COLO668 (cell line): ENCODE measurements around the gene MRPL30.
"Not testable (repeated sequence)": the region's sequence is repeated elsewhere in the genome, so short reads cannot be mapped to it uniquely, and the experiment has no call there.

Experiments
- DNase-seq: peaks from one replicate; lab custom pipeline; 2025; ENCODE audit not compliant: unreplicated experiment; lab: John Stamatoyannopoulos, UW

Gene MRPL30

GRCh38 chr2:99184811-99185210, 3.8 kb downstream of the MRPL30 start:
- peak; percentile 61 for DNase-seq

- no peak for DNase-seq
Observed at GRCh38 chr2:99187011-99187410, 6.0 kb downstream of the MRPL30 start.

- no peak for DNase-seq
Observed at GRCh38 chr2:99188357-99188756, 7.4 kb downstream of the MRPL30 start.

GRCh38 chr2:99190548-99190947, 9.6 kb downstream of the MRPL30 start:
- no peak for DNase-seq

GRCh38 chr2:99192364-99192763, 11.4 kb downstream of the MRPL30 start:
- not testable (repeated sequence) for DNase-seq

GRCh38 chr2:99198103-99198841, 17.3 kb downstream of the MRPL30 start:
- DNase-seq, result no peak

GRCh38 chr2:99200076-99200800, 19.3 kb downstream of the MRPL30 start:
- DNase-seq, result no peak

- DNase-seq, result no peak
Observed at GRCh38 chr2:99201959-99202678, 21.1 kb downstream of the MRPL30 start.

GRCh38 chr2:99205491-99205890, 24.5 kb downstream of the MRPL30 start:
- DNase-seq, result peak; percentile 14

GRCh38 chr2:99216096-99216495, 35.1 kb downstream of the MRPL30 start:
- DNase-seq, result no peak

GRCh38 chr2:99217929-99218501, 37.0 kb downstream of the MRPL30 start:
- DNase-seq, result no peak

GRCh38 chr2:99233177-99233576, 52.2 kb downstream of the MRPL30 start:
- not testable (repeated sequence) for DNase-seq

GRCh38 chr2:99238599-99238998, 57.6 kb downstream of the MRPL30 start:
- no peak for DNase-seq

- DNase-seq, result no peak
Observed at GRCh38 chr2:99240431-99240830, 59.4 kb downstream of the MRPL30 start.

GRCh38 chr2:99242151-99242550, 61.2 kb downstream of the MRPL30 start:
- no peak for DNase-seq
